ENCODE results near the gene STIMATE. TPM values are rescaled to one million over a fixed set of nuclear protein-coding genes. Genes with fewer than 3 reads are reported as not detected.

Gene STIMATE
- total and polyA plus RNA-seq, 10 of the 15 experiments (the other 5 are each of a cell fraction or from before 2014, with no cell fraction given): 0.24 to 24.1 (median 15.4) TPM

DNA sequence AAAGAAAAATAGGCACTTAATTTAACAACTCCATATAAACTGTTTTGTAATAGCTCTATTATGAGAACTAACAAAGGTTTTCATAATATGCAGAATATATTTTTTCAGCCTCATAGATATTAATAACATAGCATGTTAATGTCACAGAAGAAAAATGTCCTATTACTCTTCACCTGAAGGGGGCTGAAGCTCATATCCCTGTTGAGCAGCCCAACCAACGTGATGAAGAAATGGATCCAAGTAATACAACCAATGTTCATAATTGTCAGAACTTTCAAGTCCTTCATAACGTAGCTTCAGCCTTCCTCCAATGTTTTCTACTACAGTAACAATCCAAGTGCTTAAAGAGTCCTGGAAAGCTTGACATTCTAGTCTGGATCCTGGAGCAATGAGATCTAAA lies 34.5 kb upstream of the STIMATE start:
- no peak overlapping the region for H3K9ac ChIP-seq (ENCODE audit: control insufficient read depth, insufficient read depth, low read length)
- H3K27me3 ChIP-seq (replicated peaks in 1 of 2; ENCODE audit: control insufficient read depth in 2 of 2, insufficient read depth in 2 of 2, low read length in 1 of 2): no peaks in the 10 kb centered on the region
- no peak for FAIRE-seq
- intact Hi-C loops (cut with micrococcal nuclease; ENCODE audit: unreplicated experiment) (loop anchor here (5.0 kb wide), 1 partner anchor 190 kb away; no protein-coding TSS in a partner anchor), in situ Hi-C loops (cut with MboI) (no loop called here)
- no TSS peak for BruUV-seq (replicated peaks)
- DNase-seq (ENCODE audit: low read depth, low spot score): no peak
- no peak overlapping the region for H3K27ac ChIP-seq (ENCODE audit: control insufficient read depth, insufficient read depth)
- POLR2A ChIA-PET: interaction anchor here (1.1 to 1.4 kb wide), 3 partner anchors 8 to 34 kb away, joined by 3 to 7 read pairs (median 3); partner anchors contain the start of gene STIMATE
- H3K79me2 ChIP-seq (ENCODE audit: control insufficient read depth, insufficient read depth, low read length): no peaks in the 10 kb centered on the region
- no peaks in the 10 kb centered on the region for H3K9me3 ChIP-seq (replicated peaks; ENCODE audit: control insufficient read depth, insufficient read depth, low read length)
- no peaks in the 10 kb centered on the region for H3K4me1 ChIP-seq (ENCODE audit: control insufficient read depth, insufficient read depth, low read length)
- SMC1A ChIA-PET (ENCODE audit: uncharacterized antibody, unreplicated experiment): interaction anchor here (0.6 to 2.5 kb wide), 7 partner anchors 20 to 114 kb away, joined by 3 to 11 read pairs (median 3); no protein-coding TSS in a partner anchor
- TF ChIP-seq LARP7 (IDR thresholded peaks at IDR 0.05): no peak
- TF ChIP-seq SP1 (IDR thresholded peaks at IDR 0.05; ENCODE audit: low read depth, low read length): no peak
- no peak for TF ChIP-seq KAT2A (conservative IDR thresholded peaks at IDR 0.05; ENCODE audit: control insufficient read depth, low read depth, low read length)
- TF ChIP-seq, protein P1, sequence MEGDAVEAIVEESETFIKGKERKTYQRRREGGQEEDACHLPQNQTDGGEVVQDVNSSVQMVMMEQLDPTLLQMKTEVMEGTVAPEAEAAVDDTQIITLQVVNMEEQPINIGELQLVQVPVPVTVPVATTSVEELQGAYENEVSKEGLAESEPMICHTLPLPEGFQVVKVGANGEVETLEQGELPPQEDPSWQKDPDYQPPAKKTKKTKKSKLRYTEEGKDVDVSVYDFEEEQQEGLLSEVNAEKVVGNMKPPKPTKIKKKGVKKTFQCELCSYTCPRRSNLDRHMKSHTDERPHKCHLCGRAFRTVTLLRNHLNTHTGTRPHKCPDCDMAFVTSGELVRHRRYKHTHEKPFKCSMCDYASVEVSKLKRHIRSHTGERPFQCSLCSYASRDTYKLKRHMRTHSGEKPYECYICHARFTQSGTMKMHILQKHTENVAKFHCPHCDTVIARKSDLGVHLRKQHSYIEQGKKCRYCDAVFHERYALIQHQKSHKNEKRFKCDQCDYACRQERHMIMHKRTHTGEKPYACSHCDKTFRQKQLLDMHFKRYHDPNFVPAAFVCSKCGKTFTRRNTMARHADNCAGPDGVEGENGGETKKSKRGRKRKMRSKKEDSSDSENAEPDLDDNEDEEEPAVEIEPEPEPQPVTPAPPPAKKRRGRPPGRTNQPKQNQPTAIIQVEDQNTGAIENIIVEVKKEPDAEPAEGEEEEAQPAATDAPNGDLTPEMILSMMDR (IDR thresholded peaks at IDR 0.05 in 2 of 3, conservative IDR thresholded peaks at IDR 0.05 in 1 of 3; ENCODE audit: control insufficient read depth in 2 of 3, extremely low read depth in 1 of 3, insufficient read depth in 1 of 3, low read depth in 3 of 3, low read length in 3 of 3): 0 out of 6 replicates have a peak, but pooled peaks of 1 of the 3 experiments have one; percentile 19
- ATAC-seq: 0 out of 3 replicates have a peak, but pooled peaks have one; percentile 30
- 43% methylated on average over 2 of the region's 2 CpGs for WGBS (ENCODE audit: insufficient coverage, insufficient replicate concordance, low lambda C conversion rate, missing lambda C conversion rate)
- H4K20me1 ChIP-seq (ENCODE audit: control insufficient read depth, insufficient read depth): no peaks in the 10 kb centered on the region
- no peak overlapping the region for H2AFZ ChIP-seq (ENCODE audit: control insufficient read depth, low read depth, low read length)
- RAD21 ChIA-PET (ENCODE audit: unreplicated experiment): interaction anchor here (1.1 to 1.3 kb wide), 2 partner anchors 54 to 57 kb away, joined by 4 to 5 read pairs; no protein-coding TSS in a partner anchor
- H3K4me3 ChIP-seq: no peak overlapping the region
- no peak overlapping the region for H3K4me2 ChIP-seq (ENCODE audit: control insufficient read depth, insufficient read depth)
- CTCF ChIA-PET: interaction anchor here (0.6 to 1.6 kb wide), 14 partner anchors 9 to 190 kb away, joined by 3 to 7 read pairs (median 4); no protein-coding TSS in a partner anchor
- H3K36me3 ChIP-seq (ENCODE audit: control insufficient read depth in 2 of 2, insufficient read depth in 2 of 2, low read length in 1 of 2): peaks cover 0 to 1% of the 10 kb centered on the region in 2 experiments; a peak in 3 of 4 replicates

Data from GM12878 (cell line).